Activated gamma-delta T cell treated with Interleukin-2 at 50 U/mL for 16 hours (primary cell): ENCODE data around the gene SDF4.
"Not testable (repeated sequence)": the region's sequence is repeated elsewhere in the genome, so short reads cannot be mapped to it uniquely, and the experiment has no call there.

Experiments
- DNase-seq: peaks from one replicate; pipeline ENCODE4 v3.0.0-alpha.2; 2020

SDF4 gene

DNA sequence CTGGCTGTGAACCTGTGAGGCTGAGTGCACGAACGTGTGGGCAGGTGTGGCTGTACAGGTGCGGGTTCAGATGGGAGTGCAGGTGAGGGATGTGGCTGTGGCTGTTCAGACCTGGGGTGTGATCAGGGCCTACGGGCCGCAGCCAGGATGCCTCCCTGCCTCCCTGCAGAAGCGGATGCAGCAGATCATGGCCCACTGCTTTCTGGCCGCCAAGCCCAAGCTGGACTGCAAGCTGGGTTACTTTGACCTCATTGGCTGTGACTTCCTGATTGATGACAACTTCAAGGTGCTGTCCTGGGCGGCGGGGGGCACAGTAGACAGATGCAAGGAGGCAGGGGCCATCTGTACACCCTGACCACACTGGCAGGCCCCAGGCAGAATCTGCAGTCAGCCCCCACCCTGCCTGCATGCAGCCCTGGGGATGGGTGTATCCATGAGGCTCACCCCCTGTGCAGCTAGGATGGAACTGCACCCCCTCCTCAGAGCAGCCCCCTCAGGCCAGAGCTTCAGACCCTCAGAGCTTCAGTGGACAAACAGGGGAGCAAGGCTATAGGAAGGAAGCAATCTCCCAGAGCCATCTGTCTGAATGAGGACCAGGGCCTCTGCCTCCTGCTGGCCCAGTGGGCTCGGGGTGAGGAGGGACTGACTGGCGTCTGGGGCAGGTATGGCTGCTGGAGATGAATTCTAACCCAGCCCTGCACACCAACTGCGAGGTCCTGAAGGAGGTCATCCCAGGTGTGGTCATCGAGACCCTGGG, 35.2 kb downstream of the SDF4 start:
- no peak for DNase-seq

DNA sequence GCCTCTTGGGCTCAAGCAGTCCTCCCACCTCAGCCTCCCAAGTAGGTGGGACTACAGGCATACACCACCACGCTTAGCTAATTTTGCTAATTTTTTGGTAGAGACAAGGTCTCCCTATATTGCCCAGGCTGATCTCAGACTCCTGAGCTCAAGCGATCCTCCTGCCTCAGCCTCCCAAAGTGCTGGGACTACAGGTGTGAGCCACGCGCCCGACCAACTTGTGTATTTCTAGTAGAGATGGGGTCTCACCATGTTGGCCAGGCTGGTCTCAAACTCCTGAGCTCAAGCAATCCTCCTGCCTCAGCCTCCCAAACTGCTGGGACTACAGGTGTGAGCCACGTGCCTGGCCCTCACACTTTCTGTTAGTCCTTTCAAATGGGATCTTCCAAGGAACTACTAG, 36.1 kb downstream of the SDF4 start:
- DNase-seq: not testable (repeated sequence)

DNA sequence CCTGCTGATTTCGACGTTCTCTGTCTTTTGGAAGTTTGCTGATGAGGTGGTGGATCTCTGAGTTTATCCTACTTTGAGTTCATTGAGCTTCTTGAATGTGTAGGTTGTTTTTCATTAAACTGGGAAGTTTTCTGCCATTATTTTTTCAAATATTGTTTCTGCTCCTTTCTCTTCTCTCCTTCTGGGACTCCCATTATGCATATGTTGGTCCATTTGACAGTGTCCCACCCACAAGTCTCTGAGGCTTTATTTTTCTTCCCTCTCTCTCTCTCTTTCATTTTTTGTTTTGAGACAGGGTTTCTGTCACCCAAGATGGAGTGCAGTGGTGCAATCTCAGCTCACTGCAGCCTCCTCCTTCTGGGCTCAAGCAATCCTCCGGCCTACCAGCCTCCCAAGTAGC, 37.1 kb downstream of the SDF4 start:
- DNase-seq: no peak

DNA sequence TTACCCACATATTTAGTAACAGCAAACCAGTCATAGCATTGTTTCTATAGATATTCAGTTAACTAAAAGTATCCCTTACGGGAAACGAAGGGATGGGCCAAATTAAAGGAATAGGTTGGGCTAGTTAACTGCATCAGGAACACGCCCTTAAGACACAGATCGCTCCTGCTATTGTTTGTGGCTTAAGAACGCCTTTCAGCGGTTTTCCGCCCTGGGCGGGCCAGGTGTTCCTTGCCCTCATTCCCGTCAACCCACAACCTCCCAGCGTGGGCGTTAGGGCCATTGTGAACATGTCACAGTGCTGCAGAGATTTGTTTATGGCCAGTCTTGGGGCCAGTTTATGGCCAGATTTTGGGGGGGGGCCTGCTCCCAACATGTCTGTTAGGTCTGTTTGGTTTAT, 40.1 kb downstream of the SDF4 start:
- DNase-seq: no peak

DNA sequence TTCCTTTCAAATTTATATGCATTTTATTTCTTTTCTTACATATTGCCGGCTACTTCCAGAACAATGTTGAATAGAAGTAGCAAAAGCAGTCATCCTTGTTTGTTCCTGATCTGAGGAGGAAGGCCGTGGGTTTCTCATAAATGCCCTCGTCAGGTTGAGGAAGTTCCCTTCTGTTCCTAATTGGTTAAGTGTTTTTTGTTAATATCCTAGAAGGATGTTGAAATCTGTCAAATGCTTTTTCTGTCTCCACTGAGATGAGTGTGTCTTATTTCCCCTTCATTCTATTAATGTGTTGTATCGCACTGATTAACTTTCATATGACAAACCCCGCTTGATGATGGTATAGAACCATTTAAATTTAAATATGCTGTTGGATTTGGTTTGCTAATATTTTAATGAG, 42.7 kb downstream of the SDF4 start:
- DNase-seq: no peak

DNA sequence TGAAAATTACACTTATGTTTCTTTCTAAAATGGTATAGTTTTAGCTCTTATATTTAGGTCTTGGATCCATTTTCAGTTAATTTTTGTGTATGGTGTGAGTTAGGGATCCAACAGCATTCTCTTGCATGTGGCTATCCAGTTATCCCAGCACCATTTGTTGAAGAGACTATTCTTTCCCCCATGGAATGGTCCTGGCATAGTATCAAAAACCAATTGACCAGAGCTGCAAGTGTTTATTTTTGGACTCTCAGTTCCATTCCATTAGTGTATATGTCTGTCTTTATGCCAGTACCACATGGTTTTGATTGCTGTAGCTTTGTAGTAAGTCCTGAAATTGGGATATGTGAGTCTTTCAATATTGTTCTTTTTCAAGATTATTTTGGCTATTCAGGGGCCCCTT, 43.9 kb downstream of the SDF4 start:
- DNase-seq: no peak

DNA sequence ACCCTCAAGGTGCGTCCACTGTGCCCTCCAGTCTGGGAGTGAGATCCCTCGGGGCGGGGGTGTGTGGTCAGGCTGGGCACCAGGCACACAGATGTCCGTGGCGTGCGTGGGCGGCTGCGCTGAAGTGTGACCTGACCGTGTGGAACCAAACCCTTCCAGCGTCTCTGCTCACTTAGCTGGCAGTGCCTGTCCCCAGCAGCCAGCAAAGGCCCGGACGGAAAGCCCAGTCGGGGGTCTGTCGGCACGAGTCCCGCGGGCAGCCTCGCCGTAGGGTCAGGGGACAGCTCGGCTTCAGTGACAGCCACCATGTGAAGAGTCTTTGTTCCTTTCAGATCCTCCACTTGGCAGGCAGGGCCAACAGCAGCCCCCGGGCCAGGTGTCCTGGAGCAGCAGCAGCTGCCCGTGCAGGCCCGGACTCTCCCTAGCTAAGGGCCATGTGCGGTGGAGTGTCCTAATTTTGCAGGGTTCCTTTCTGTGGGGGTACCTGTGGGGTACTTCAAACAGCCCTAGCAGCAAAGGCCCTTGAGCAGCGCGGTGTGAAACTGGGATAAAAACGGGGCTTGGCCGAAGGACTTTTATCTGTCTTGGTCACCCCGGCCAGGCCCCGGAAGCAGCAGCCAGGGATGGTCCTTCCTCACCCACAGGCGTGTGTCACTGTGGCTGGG, 46.6 kb downstream of the SDF4 start:
- DNase-seq: no peak

DNA sequence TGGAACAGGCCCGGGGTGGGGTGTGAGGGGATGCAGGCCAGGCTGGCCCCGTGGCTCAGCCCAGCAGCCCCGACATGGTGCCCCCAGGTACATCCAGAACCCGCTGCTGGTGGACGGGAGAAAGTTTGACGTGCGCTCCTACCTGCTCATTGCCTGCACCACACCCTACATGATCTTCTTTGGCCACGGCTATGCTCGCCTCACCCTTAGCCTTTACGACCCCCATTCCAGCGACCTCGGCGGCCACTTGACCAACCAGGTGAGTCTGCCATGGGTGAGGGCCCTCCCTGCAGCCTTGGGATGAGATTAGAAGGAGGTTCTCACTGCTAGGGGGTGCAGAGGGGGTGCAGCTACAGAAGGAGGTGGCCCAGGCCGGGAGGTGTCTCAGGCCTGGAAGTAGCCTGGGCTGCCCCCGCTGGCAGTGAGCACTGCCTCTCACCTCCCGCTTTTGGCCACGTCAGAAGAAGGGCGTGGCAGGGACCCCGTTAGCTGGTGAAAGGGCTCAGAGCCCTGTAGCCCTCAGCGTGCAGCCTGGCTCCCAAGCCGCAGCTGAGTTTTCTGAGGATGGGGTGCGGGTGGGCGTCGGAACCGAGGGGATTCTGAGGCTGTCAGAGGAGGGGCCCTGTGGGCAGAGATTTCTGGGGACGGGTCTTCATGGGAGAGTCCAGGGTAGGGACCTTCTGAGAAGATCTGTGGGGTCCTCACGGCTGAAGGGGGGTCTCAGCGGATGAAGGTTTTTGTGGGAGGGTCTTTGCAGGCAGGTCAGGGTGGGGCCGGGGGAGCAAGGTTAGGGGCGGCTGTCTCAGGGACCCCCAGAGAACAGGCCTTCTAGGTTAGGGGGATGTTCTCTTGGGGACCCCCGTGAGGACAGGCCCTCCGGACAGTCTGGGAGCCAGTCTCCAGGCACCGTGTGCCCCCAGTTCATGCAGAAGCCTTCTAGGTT, 47.7 kb downstream of the SDF4 start:
- DNase-seq: no peak

DNA sequence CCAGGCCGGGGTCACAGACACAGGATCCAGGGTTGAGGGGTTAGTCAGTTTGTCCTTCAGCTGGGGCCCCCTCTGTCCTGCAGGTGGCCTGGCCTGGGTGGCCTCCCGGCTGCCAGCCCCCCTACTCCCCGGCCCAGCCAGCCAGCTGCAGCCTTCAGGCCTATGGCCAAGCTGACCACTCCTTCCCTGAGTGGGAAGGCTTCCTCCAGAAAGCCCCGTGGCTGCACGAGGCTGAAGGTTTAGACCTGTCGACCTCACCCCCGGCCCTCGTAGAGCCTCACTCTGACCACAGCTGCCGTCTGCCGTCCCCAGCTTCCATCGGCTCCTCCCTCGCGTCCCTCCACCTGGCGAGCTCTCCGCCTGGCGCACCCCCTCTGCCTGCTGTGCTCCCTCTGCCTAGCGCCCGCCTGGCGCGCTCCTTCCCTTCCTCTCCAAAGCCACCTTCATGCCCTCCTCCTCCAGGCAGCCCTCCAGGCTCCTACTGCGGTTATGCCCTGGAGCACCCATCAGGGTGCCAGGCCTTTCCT, 48.5 kb downstream of the SDF4 start:
- DNase-seq: no peak

DNA sequence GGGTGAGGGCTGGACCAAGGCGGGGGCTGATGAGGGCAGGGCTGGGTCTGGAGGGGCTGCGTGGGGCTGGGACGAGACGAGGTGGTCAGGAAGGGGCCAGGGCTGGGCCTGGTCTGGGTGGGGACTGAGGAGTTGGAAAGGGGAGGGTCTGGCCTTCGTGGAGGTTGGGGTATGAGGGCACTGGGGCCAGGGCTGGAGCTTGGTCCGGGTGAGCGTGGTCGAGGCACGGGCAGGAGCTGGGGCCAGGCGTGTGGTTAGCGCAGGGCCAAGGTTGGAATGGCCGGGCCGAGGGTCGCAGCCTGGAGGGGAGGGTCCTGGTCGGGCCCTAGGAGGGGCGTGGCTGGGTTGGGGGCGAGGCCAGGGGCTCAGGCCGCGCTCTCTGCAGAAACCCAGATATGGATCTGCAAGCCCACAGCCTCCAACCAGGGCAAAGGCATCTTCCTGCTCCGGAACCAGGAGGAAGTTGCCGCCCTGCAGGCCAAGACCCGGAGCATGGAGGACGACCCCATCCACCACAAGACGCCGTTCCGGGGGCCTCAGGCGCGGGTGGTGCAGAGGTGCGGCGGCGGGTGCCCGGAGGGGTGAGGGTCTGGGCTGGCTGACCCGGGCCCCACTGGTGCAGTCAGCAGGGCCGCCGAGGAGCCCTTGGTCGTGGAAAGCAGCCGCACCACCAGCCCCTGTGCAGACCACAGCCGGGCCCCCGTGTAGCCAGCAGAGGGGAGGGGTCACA, 49.1 kb downstream of the SDF4 start:
- no peak for DNase-seq

DNA sequence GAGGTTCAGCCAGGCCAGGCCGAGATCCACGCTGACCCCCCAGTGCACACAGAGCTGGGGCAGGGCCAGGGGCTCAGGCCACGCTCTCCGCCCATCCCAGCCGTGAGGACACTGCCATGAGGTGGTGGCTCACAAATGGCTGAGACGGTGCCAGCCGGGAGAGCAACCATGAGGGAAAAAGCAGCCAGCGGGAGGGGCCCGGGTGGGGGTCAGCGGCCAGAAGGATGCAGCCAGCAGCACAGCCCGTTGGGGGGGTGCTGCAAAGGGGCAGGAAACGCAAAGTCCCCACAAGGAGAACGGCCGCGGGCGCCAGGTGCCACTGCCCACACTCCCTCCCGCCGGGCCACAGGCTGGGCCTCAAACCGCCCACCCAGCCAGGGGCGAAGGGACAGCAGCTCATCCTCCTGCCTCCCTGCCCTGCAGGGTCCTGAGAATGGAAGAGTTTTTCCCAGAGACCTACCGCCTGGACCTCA, 49.8 kb downstream of the SDF4 start:
- no peak for DNase-seq

DNA sequence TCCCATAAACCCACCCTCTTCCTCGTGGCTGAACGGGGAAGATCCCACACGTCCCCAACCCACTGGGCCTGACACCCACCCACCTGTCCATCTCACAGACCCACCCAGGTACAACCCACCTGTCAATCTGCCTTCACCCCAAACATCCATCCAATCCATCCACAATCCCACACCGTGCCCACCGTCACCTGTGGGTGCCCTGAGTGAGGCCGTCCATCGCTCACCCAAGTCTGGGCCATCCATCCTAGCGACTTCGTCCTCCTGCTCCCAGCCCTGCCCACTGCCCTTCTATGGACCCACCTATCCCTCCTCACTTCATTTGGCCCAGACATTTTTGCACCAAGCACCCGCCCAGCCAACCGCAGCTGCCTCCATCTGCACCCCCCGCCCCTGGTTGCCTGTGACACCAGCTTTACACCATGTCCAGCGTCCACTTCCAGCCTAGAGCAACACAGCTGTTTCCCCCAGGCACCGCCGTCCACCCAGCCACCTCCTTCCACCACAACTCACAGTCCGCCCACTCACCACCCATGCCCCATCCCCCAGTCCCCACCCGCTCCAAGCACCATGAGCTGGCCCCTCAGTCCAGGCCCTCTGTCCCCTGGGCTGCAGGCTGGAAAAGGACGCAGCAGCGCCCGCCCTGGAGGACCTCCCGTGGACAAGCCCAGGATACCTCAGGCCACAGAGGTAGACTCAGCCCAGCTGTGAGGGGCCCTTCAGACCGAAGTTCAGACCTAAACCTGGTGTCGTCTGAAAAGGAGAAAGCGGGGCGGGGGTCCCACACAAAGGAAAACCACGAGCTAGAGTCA, 50.5 kb downstream of the SDF4 start:
- no peak for DNase-seq

DNA sequence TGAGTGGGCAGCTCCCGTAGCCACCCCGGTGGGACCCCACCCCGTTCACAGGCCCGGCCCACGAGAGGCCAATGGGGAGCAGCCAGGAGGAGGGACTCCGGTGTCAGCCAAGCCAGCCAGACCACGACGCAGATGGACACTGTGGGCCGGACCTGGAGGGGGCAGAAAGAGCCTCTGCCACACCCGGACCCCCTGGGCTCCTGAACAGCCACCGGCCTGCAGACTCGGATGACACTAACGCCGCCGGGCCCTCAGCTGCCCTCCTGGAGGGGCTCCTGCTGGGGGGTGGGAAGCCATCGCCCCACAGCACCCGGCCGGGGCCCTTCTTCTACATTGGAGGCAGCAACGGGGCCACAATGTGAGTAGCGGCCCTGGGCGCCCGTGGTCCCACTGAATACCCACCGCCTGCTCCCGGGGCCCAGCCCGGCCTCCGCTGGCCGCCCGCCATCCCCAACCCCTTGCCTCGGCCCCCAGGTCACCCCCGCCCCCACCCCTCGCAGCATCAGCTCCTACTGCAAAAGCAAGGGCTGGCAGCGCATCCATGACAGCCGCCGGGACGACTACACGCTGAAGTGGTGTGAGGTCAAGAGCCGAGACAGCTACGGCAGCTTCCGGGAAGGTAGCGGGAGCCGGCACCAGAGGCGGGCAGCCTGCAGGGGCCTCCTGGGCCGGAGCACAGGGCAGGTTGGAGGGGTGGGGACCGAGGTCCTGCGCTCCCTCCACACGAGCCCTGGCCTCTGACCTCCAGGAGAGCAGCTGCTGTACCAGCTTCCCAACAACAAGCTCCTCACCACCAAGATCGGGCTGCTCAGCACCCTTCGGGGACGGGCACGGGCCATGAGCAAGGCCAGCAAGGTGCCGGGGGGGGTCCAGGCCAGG, 51.6 kb downstream of the SDF4 start:
- no peak for DNase-seq

DNA sequence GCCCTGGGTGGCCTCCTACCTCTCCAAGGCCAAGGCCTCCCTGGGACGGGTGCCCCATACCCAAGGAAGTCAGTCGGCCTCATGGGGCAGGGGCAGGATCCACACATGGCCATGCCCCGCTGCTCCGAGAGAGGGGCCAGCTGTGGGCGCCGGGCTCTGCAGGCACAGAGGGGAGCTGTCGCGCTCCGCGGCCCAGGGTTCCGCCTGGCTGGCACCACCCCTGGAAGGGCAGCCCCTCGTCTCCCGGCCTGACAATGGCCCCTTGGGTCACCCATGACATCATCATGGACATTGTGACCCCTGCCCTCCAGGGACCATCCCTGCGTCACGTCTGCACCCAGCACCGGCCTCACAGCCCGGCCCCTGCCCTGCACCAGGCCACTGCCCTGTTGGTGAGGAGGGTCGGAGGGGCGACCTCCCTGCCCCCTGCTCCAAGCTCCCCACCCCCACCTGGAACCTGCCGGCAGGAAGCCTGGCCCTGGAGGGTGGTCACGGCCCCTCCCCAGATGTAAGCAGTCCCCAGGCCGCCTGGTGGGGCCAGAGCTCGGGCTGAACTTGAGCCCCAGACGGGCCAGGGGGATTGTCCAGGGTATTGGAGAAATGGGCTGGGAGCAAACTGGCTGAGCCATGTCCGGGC, 52.3 kb downstream of the SDF4 start:
- no peak for DNase-seq

DNA sequence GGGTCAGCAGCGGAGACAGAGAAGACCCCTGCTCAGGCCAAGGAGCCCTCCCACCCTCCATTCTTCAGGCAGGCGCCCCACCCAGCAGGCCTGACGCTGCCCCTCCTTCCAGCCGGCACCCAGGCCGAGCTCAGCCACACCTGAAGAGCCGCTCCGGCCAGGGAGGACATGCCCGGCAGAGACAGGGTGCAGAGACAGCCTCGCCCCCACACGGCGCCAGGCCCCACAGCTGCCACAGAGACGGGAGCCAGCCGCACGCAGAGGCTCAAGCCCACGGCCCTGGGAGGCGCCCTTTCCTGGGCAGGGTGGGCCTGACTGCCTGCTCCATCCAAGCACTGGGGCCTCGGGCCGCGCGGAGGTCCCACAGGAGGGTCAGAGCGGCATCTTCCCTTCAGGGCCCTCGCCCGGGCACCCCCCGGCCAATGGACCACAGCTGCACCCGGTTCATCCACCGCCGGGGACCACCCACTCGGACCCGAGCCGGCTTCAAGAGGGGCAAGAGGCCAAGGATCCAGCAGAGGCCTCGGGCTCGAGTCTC, 52.9 kb downstream of the SDF4 start:
- no peak for DNase-seq

DNA sequence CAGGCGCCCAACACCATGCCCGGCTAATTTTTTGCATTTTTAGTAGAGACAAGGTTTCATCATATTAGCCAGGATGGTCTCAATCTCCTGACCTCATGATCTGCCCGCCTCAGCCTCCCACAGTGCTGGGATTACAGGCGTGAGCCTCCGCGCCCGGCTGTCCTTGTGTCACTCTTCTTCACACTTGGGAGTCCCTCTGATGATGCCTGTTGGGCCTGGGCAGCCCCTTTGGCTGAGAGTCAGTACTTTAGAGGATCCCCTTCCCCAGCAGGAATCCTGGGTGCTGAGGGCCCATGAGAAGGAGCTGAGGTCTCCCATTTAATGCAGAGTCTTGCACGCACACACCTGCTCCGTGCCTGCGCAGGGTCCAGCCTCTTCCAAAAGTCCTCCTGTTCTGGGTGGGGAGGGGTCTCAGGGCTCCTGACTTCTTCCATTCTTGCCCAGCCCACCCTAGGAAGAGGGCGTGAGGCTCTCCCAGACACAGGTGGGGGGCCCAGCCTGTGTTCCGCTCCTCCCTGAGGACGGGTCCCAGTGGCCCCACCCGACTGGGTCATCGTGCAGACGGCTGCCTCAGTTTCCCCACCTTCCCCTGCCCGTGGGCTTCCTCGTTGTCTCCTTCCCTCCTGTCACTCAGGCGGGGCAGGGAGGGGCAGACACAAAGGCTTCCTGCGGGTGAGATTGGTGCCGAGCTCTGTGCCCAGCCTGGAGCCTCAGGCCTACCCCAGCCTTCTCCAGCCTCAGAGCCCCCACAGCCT, 54.2 kb downstream of the SDF4 start:
- DNase-seq: no peak

DNA sequence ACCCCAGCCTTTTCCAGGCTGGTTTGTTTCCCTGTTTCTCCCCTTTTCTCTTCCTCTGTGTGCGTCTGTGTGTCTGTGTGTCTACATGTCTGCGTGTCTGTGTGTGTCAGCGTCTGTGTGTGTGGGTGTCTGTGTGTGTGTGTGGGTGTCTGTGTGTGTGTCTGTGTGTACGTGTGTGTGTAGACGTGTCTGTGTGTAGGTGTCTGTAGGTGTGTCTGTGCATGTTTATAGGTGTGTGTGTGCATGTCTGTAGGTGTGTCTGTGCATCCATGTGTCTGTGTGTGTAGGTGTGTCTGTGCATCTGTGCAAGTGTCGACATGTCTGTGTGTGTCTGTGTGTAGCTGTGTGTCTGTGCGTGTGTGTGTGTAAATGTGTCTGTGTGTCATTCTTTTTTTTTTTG, 54.9 kb downstream of the SDF4 start:
- DNase-seq: no peak

DNA sequence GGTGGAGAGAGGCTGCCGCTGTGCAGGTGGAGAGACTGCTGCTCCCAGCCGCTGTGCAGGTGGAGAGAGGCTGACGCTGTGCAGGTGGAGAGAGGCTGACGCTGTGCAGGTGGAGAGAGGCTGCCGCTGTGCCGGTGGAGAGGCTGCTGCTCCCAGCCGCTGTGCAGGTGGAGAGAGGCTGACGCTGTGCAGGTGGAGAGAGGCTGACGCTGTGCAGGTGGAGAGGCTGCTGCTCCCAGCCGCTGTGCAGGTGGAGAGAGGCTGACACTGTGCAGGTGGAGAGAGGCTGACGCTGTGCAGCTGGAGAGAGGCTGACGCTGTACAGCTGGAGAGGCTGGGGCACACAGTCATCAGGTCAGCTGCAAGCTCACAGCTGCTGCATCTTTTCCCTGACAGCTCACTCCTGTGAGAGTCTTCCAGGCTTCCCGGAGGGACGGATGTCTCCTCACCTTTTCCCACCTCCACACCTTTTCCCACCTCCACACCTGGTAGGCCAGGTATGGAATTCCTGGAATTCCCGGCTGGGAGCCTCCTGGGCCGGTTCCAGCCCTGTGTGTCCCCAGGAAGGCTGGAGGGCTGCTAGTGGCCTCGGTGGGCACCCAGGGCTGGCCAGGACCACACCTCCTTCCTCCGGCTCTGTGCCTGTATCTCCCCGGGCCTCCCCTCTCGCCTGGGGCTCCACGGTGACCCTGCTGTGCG, 55.6 kb downstream of the SDF4 start:
- not testable (repeated sequence) for DNase-seq
